Lung (tissue), 12 donors: ENCODE results near the gene EHBP1. TPM values are rescaled to one million over a fixed set of nuclear protein-coding genes. Genes with fewer than 3 reads are reported as not detected.

ENCODE experiments used
- ATAC-seq: fragments of 200-7000 bp; cut with Tn5 transposase; one replicate; pipeline ENCODE4 v1.9.1; 2020; ENCODE audit warnings: moderate number of reproducible peaks; ENCODE audit not compliant: insufficient read depth, low FRiP score
- DNase-seq, 3 donors: peaks; one replicate each; pipeline ENCODE4 v3.0.0-alpha.2; 2013 to 2017
- H3K27ac ChIP-seq, 2 donors: one replicate each; pipeline ENCODE4 v1.5.1; 2013; ENCODE audit warnings: mild to moderate bottlenecking in 2 of 2, moderate library complexity in 2 of 2, control low read depth in 1 of 2, inconsistent platforms in 1 of 2, low read depth in 1 of 2, low read length in 1 of 2
- H3K27me3 ChIP-seq, 3 donors: one replicate each; pipeline ENCODE4 v1.5.1; 2013; ENCODE audit warnings: low read length in 2 of 3; ENCODE audit not compliant: control insufficient read depth in 3 of 3, insufficient read depth in 3 of 3
- H3K36me3 ChIP-seq, 4 donors: one replicate each; pipeline ENCODE4 v1.5.1; 2013; ENCODE audit warnings: low read length in 4 of 4, mild to moderate bottlenecking in 1 of 4, moderate library complexity in 1 of 4; ENCODE audit not compliant: control insufficient read depth in 4 of 4, insufficient read depth in 4 of 4
- H3K4me1 ChIP-seq, 5 donors: one replicate each; pipeline ENCODE4 v1.5.1; 2013; ENCODE audit warnings: low read length in 5 of 5, mild to moderate bottlenecking in 2 of 5, moderate library complexity in 1 of 5; ENCODE audit not compliant: control insufficient read depth in 5 of 5, insufficient read depth in 5 of 5
- H3K4me3 ChIP-seq: one replicate; pipeline ENCODE4 v1.5.1; 2013; ENCODE audit warnings: mild to moderate bottlenecking, control low read depth, moderate library complexity
- H3K9ac ChIP-seq, 2 donors: one replicate each; pipeline ENCODE4 v1.5.1; 2013; ENCODE audit warnings: low read length in 2 of 2, control low read depth in 1 of 2; ENCODE audit not compliant: insufficient read depth in 1 of 2
- H3K9me3 ChIP-seq, 4 donors: one replicate each; pipeline ENCODE4 v1.5.1; 2013; ENCODE audit warnings: low read length in 3 of 4, mild to moderate bottlenecking in 1 of 4, moderate library complexity in 1 of 4; ENCODE audit not compliant: control insufficient read depth in 4 of 4, insufficient read depth in 3 of 4
- WGBS, 2 donors: extraction: QIAGEN DNeasy Blood & Tissue Kit; methylation state at CpG; one replicate each; pipeline ENCODE4 v1.1.7; 2013; 5-methylcytosine and 5-hydroxymethylcytosine counted together
- polyA plus RNA-seq, 2 donors: library from polyadenylated mRNA; stranded (reverse); fragments of 200-250 nt; gene quantifications; one replicate each; pipeline ENCODE4 v1.2.1, GENCODE V29; 2013
- total RNA-seq, 2 donors: library from RNA; depleted of rRNA in 1 of 2; stranded (reverse); fragments of >200 nt in 1 of 2; gene quantifications; one replicate each; pipeline ENCODE4 v1.2.1, GENCODE V29; 2014 to 2021
- TF ChIP-seq, protein P1 (sequence below): IDR thresholded peaks from 2 replicates; pipeline ENCODE4 v1.5.1; 2012; ENCODE audit warnings: mild to moderate bottlenecking; ENCODE audit errors: control extremely low read depth, extremely low read depth
- donor health status: control.
- donor health status: control.
- donor health status: Bipolar disorder and iron deficiency.
- donor health status: healthy.
- donor health status: DM: yes; HTN: yes; CAD: no.

EHBP1 gene
- total and polyA plus RNA-seq, 4 donors, result 7.9 to 83.2 (median 22.7) TPM

GRCh38 chr2:62660087-62660486 is 45.4 kb upstream of the EHBP1 start:
- TF ChIP-seq, protein P1, sequence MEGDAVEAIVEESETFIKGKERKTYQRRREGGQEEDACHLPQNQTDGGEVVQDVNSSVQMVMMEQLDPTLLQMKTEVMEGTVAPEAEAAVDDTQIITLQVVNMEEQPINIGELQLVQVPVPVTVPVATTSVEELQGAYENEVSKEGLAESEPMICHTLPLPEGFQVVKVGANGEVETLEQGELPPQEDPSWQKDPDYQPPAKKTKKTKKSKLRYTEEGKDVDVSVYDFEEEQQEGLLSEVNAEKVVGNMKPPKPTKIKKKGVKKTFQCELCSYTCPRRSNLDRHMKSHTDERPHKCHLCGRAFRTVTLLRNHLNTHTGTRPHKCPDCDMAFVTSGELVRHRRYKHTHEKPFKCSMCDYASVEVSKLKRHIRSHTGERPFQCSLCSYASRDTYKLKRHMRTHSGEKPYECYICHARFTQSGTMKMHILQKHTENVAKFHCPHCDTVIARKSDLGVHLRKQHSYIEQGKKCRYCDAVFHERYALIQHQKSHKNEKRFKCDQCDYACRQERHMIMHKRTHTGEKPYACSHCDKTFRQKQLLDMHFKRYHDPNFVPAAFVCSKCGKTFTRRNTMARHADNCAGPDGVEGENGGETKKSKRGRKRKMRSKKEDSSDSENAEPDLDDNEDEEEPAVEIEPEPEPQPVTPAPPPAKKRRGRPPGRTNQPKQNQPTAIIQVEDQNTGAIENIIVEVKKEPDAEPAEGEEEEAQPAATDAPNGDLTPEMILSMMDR, result no peak
- H3K9ac ChIP-seq, result no peak overlapping the region
- 43 to 63% methylated on average over 2 of the region's 2 CpGs for WGBS, 2 donors
- no peak for ATAC-seq
- no peak for DNase-seq
- H3K4me3 ChIP-seq, result no peak overlapping the region
- H3K9me3 ChIP-seq, result no peaks in the 10 kb centered on the region
- no peaks in the 10 kb centered on the region for H3K27me3 ChIP-seq
- H3K27ac ChIP-seq, result no peak overlapping the region
- H3K4me1 ChIP-seq, result peaks cover 0 to 40% (median 4%) of the 10 kb centered on the region in 5 donors
- H3K36me3 ChIP-seq, result no peaks in the 10 kb centered on the region

DNA sequence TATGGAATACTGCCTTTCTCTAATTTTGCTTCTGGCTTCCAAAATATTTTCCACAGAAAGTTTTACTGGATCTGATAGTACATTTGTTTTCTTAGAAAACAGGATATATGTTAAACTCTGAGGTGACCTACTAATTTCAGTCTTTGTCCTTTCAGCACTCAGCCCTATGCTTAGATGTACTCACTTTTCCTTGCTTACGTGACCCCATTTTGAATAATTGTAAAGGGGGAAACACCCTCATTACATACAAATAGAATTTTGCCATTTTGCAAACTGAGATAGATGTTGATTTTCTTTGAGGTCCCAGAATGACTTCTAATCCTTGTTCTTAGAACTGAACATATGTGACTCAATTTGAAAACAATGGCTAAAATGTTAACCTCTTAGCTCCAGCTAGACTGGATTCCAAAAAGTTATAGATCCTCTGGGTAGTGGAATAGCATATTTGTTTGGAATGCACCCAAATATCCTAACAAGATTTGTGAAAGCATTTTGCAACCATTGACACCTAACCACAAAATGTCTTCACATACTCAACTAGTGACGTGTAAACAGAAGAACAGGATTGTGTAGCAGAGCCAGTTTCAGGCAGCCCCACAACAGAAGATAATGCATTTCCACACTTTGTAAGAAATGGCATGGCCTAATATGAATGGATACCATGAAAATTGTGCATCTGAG is 44.8 kb upstream of the EHBP1 start:
- H3K9ac ChIP-seq, result no peak overlapping the region
- peaks cover 0 to 45% (median 4%) of the 10 kb centered on the region in 5 donors for H3K4me1 ChIP-seq
- H3K27ac ChIP-seq, result no peak overlapping the region
- DNase-seq (no peak), ATAC-seq (no peak)
- TF ChIP-seq, protein P1, result no peak
- no peak overlapping the region for H3K4me3 ChIP-seq
- 53 to 64% methylated on average over 2 of the region's 2 CpGs for WGBS, 2 donors
- H3K27me3 ChIP-seq, result no peaks in the 10 kb centered on the region
- no peaks in the 10 kb centered on the region for H3K36me3 ChIP-seq
- H3K9me3 ChIP-seq, result no peaks in the 10 kb centered on the region

DNA sequence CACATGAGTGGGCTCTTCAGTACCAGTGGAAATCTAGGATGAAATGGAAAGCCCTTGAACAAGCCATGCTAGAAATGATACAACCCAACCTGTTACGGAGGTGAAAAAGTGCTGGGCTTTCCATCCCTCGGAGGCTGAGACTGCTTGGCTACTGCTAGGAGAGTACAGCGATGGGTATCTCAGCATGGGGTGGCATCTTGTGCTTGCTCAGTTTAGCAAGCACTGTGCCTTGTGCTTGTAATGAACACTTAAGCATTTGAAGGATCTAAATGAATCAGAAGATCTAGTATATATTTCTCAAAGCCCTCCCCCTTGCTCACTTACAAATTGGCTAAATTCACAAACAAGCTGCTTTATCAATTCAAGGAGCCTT is 44.3 kb upstream of the EHBP1 start:
- TF ChIP-seq, protein P1, result no peak
- H3K9ac ChIP-seq, result no peak overlapping the region
- H3K9me3 ChIP-seq, result no peaks in the 10 kb centered on the region
- H3K4me3 ChIP-seq, result no peak overlapping the region
- no peak for ATAC-seq
- 94 to 96% methylated on average over 3 of the region's 3 CpGs for WGBS, 2 donors
- H3K27me3 ChIP-seq, result no peaks in the 10 kb centered on the region
- H3K27ac ChIP-seq, result no peak overlapping the region
- H3K36me3 ChIP-seq, result no peaks in the 10 kb centered on the region
- peaks cover 0 to 49% (median 4%) of the 10 kb centered on the region in 5 donors for H3K4me1 ChIP-seq
- DNase-seq, result no peak

DNA sequence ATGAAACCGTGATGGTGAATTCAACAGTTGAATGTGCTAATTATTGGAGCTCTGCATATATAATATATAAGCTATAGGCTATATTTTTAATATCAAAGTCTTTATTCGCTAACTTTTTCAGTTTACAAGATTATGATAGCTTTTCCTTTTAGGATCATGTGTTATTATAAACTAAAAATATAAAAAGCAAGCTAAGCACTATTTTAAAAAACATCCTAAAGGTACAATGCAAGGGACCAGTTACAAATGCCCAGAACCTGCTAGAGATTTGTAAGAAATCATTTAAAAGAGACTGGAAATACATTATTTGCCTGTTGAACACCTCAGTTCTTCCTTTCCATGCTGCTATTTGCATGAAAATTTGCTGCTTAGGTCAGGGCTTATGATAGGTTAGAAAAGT is 43.4 kb upstream of the EHBP1 start:
- no peaks in the 10 kb centered on the region for H3K9me3 ChIP-seq
- H3K27ac ChIP-seq, result no peak overlapping the region
- H3K27me3 ChIP-seq, result no peaks in the 10 kb centered on the region
- H3K4me3 ChIP-seq, result no peak overlapping the region
- H3K4me1 ChIP-seq, result peaks cover 0 to 49% (median 4%) of the 10 kb centered on the region in 5 donors
- DNase-seq (no peak), ATAC-seq (no peak)
- no peak overlapping the region for H3K9ac ChIP-seq
- H3K36me3 ChIP-seq, result no peaks in the 10 kb centered on the region
- WGBS, 2 donors, result 88 to 90% methylated on average over 2 of the region's 2 CpGs
- TF ChIP-seq, protein P1, result no peak
